ENCODE measurements around the gene PTH1R.

DNA sequence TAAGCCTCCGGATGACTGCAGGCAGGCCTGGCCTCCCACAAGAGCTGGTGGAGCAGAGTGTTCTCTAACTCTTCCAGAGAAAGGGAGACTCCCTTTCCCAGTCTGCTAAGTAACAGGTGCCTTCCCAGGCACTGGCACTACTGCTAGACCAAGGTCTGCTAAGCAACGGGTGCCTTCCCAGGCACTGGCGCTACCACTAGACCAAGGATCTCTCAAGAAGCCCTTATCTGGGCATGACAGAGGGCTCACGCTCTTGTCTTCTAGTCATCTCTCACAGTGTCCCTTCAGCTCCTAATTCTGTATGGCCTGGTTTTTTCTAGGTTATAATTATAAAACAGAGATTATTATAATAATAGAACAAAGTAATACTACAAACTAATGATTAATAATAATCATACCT is 42.0 kb upstream of the PTH1R start:
- TF ChIP-seq, protein P1, sequence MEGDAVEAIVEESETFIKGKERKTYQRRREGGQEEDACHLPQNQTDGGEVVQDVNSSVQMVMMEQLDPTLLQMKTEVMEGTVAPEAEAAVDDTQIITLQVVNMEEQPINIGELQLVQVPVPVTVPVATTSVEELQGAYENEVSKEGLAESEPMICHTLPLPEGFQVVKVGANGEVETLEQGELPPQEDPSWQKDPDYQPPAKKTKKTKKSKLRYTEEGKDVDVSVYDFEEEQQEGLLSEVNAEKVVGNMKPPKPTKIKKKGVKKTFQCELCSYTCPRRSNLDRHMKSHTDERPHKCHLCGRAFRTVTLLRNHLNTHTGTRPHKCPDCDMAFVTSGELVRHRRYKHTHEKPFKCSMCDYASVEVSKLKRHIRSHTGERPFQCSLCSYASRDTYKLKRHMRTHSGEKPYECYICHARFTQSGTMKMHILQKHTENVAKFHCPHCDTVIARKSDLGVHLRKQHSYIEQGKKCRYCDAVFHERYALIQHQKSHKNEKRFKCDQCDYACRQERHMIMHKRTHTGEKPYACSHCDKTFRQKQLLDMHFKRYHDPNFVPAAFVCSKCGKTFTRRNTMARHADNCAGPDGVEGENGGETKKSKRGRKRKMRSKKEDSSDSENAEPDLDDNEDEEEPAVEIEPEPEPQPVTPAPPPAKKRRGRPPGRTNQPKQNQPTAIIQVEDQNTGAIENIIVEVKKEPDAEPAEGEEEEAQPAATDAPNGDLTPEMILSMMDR (IDR thresholded peaks at IDR 0.05; ENCODE audit: borderline replicate concordance, extremely low read depth, low read length, poor library complexity, severe bottlenecking): no peak
- no peak for TF ChIP-seq EZH2 (IDR thresholded peaks at IDR 0.05; ENCODE audit: borderline replicate concordance, low read depth, low read length, severe bottlenecking)
